ENCODE results near the gene RNF207.

GRCh38 chr1:6185151-6185550 lies 20.8 kb upstream of the RNF207 start:
- TF ChIP-seq, protein P1, sequence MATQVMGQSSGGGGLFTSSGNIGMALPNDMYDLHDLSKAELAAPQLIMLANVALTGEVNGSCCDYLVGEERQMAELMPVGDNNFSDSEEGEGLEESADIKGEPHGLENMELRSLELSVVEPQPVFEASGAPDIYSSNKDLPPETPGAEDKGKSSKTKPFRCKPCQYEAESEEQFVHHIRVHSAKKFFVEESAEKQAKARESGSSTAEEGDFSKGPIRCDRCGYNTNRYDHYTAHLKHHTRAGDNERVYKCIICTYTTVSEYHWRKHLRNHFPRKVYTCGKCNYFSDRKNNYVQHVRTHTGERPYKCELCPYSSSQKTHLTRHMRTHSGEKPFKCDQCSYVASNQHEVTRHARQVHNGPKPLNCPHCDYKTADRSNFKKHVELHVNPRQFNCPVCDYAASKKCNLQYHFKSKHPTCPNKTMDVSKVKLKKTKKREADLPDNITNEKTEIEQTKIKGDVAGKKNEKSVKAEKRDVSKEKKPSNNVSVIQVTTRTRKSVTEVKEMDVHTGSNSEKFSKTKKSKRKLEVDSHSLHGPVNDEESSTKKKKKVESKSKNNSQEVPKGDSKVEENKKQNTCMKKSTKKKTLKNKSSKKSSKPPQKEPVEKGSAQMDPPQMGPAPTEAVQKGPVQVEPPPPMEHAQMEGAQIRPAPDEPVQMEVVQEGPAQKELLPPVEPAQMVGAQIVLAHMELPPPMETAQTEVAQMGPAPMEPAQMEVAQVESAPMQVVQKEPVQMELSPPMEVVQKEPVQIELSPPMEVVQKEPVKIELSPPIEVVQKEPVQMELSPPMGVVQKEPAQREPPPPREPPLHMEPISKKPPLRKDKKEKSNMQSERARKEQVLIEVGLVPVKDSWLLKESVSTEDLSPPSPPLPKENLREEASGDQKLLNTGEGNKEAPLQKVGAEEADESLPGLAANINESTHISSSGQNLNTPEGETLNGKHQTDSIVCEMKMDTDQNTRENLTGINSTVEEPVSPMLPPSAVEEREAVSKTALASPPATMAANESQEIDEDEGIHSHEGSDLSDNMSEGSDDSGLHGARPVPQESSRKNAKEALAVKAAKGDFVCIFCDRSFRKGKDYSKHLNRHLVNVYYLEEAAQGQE (IDR thresholded peaks at IDR 0.05; ENCODE audit: insufficient replicate concordance, low read depth), result no peak
- TF ChIP-seq, protein P2, sequence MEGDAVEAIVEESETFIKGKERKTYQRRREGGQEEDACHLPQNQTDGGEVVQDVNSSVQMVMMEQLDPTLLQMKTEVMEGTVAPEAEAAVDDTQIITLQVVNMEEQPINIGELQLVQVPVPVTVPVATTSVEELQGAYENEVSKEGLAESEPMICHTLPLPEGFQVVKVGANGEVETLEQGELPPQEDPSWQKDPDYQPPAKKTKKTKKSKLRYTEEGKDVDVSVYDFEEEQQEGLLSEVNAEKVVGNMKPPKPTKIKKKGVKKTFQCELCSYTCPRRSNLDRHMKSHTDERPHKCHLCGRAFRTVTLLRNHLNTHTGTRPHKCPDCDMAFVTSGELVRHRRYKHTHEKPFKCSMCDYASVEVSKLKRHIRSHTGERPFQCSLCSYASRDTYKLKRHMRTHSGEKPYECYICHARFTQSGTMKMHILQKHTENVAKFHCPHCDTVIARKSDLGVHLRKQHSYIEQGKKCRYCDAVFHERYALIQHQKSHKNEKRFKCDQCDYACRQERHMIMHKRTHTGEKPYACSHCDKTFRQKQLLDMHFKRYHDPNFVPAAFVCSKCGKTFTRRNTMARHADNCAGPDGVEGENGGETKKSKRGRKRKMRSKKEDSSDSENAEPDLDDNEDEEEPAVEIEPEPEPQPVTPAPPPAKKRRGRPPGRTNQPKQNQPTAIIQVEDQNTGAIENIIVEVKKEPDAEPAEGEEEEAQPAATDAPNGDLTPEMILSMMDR (IDR thresholded peaks at IDR 0.05; ENCODE audit: insufficient read depth, low read length), result no peak
